ENCODE results near the gene HAND2. TPM values are rescaled to one million over a fixed set of nuclear protein-coding genes. Genes with fewer than 3 reads are reported as not detected.
A peak's percentile ranks its signal among the peaks of the same experiment; 100 is the strongest.

Gene HAND2
- total and polyA plus RNA-seq, 12 donors = 0.11 to 56.1 (median 15.7) TPM

DNA sequence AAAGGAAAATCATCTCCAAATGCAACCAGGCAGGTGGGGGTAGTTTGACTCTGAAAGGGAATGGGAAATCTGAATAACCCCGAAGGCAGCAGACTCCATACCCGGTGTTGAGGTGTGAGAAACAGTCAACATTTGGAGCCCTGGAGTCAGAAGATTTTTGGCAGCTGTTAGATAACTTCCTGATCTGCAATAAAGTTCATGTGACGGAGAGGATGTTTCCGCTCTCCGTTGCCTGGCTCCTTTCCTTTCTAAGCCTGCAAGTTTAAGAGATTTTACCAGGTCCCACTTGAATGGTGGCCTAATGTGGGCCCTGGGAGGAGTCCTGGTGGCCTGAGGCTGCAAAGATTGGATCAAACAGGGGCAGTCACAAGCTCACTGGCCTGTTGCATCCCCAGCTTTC is 27.7 kb downstream of the HAND2 start:
- TF ChIP-seq, protein P1, sequence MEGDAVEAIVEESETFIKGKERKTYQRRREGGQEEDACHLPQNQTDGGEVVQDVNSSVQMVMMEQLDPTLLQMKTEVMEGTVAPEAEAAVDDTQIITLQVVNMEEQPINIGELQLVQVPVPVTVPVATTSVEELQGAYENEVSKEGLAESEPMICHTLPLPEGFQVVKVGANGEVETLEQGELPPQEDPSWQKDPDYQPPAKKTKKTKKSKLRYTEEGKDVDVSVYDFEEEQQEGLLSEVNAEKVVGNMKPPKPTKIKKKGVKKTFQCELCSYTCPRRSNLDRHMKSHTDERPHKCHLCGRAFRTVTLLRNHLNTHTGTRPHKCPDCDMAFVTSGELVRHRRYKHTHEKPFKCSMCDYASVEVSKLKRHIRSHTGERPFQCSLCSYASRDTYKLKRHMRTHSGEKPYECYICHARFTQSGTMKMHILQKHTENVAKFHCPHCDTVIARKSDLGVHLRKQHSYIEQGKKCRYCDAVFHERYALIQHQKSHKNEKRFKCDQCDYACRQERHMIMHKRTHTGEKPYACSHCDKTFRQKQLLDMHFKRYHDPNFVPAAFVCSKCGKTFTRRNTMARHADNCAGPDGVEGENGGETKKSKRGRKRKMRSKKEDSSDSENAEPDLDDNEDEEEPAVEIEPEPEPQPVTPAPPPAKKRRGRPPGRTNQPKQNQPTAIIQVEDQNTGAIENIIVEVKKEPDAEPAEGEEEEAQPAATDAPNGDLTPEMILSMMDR (IDR thresholded peaks at IDR 0.05) = no peak
- TF ChIP-seq POLR2A (IDR thresholded peaks at IDR 0.05) = no peak
- Histone ChIP-seq H3K9me3 (replicated peaks in 1 of 3) (no peaks in the 10 kb centered on the region), H3K36me3 (replicated peaks in 1 of 2) (no peaks in the 10 kb centered on the region), H3K4me3 (no peak overlapping the region), H3K27me3 (peaks cover 72% of the 10 kb centered on the region), H3K4me1 (replicated peaks in 1 of 2) (no peaks in the 10 kb centered on the region), H3K27ac (no peak overlapping the region)
- WGBS, 4 donors = 49 to 80% (median 57%) methylated on average over 5 of the region's 5 CpGs
- no peak for DNase-seq
- intact Hi-C loops (cut with DNase I) = loop anchor here in 1 of 2 donors (10.0 kb wide), 1 partner anchor 187 kb away; no protein-coding TSS in a partner anchor

DNA sequence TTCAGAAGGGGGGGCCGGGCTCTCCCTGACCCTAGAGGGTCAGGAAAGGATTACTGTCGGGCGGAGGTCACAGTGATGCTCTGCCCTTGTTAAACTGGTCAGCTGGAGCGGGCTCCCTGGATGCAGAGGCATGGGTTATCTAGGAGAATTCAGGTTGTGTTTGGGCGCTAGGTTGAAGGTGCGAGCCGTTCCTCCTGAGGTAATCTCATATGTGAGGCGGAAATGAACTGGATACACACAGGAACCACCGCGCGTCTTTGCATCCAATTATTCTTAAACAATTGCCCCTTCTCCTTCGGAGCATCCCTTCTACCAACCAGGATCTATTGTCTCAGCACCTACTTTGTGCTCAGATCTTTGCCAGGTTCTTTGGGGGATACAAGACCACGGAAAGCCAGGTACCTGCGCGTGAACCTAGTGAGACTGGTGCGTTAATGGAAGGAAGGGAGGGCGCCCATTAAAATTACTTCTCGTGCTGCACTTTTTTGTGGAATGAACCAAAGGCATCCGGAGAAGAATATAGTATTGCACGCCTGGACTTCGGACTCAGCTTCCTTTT is 28.4 kb downstream of the HAND2 start:
- Histone ChIP-seq H3K27ac (no peak overlapping the region), H3K27me3 (peaks cover 68% of the 10 kb centered on the region), H3K4me3 (peak overlapping the region in 1 of 4 donors; percentile 53), H3K9me3 (replicated peaks in 1 of 3) (no peaks in the 10 kb centered on the region), H3K4me1 (replicated peaks in 1 of 2) (no peaks in the 10 kb centered on the region), H3K36me3 (replicated peaks in 1 of 2) (no peaks in the 10 kb centered on the region)
- TF ChIP-seq, protein P1 (IDR thresholded peaks at IDR 0.05) = no peak
- TF ChIP-seq POLR2A (IDR thresholded peaks at IDR 0.05) = no peak
- DNase-seq = no peak
- intact Hi-C loops (cut with DNase I) = loop anchor here in 1 of 2 donors (10.0 kb wide), 1 partner anchor 187 kb away; no protein-coding TSS in a partner anchor
- WGBS, 4 donors = 40 to 45% (median 42%) methylated on average over 17 to 21 of the region's 21 CpGs

DNA sequence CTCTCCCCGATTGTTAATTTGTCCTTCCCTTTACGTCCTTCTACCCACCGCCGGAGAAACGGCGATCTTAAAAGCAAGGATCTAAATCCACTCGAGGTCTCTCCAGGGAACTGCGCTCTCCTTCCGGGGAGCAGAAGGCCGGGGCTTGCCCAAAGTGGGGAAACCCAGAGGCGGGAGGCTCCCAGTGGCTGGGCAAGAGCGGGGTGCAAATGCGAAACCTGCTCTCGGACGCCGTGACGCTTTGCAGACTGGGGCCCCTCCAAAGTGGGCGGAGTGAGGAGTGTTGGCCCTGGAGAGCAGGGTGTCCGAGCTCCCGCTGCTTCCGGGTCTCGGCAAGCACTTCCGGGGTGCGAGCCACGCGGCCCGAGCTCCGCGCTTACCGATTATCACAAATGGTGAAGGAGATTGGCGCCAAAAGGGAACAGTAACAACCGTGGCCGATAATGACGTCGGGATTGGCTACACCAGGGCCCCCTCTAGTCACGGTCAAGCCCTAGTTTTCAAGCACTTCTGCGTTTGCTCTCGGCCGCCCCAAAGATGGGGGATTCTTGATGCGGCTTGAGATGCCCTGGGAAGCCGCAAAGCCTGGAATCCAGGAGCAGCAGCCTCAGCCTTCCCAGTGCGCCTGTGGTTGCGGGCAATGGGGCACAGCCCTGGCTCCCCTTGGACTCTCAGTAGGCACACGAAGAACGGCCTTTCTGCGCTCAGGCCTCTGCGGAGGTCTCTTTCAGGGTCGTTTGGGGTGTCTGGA is 29.0 kb downstream of the HAND2 start:
- H3K9me3 ChIP-seq (replicated peaks in 1 of 3) = no peaks in the 10 kb centered on the region
- H3K27me3 ChIP-seq = peaks cover 61% of the 10 kb centered on the region
- DNase-seq = peak in 1 of 7 donors; percentile 51
- H3K4me1 ChIP-seq (replicated peaks in 1 of 2) = no peaks in the 10 kb centered on the region
- no peak for TF ChIP-seq POLR2A (IDR thresholded peaks at IDR 0.05)
- TF ChIP-seq, protein P1 (IDR thresholded peaks at IDR 0.05) = no peak
- H3K36me3 ChIP-seq (replicated peaks in 1 of 2) = no peaks in the 10 kb centered on the region
- WGBS, 4 donors = 11 to 26% (median 17%) methylated on average over 28 to 48 of the region's 48 CpGs
- H3K27ac ChIP-seq = no peak overlapping the region
- peak overlapping the region in 1 of 4 donors; percentile 53 for H3K4me3 ChIP-seq
- intact Hi-C loops (cut with DNase I) = loop anchor here in 1 of 2 donors (10.0 kb wide), 1 partner anchor 186 kb away; no protein-coding TSS in a partner anchor

DNA sequence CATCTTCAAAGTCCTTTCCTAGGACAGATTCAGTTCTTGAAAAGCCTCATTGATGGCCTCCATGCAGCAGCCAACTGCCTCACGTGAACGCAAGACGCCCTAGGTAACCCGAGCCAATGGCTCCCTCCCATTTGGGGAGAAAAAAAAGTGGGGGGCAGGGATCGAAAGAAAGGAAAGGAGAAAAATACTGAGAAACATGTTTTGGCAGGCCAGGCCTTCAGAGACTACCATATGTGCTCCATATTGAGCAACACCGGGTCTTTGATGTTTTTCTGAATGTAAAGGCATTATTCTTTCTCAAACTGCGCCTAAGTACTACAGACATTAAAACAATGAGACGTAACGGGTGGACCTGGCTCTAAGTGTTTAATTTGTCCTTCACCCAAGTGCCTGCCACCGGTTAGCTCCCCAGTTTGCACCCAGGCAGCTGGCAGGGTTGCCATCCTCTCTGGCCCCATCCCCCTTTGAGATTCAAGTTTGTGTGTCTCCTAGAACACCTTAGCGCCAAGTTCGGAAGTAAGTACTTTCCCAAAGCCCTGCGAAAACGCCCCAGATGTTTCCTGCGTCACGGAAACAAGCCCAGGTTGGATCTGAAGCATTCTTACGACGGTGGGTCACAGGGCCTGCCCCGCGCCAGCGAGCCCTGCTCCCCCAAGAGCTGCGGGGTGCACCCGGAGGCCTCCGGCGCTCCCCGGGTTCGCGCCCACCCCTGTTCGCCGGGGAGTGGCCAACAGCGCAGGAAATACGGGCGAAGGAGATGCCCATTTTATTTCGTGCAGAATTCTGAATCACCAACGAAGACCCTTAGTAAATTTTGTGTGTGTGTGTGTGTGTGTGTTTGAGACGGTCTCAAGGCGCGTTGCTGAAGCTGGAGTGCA is 30.1 kb downstream of the HAND2 start:
- Histone ChIP-seq H3K27me3 (peaks cover 52% of the 10 kb centered on the region), H3K9me3 (replicated peaks in 1 of 3) (no peaks in the 10 kb centered on the region), H3K36me3 (replicated peaks in 1 of 2) (no peaks in the 10 kb centered on the region), H3K4me1 (replicated peaks in 1 of 2) (no peaks in the 10 kb centered on the region), H3K27ac (no peak overlapping the region), H3K4me3 (peak overlapping the region in 1 of 4 donors; percentile 53)
- intact Hi-C loops (cut with DNase I) = loop anchor here (10.0 kb wide), 2 partner anchors 75 to 185 kb away; no protein-coding TSS in a partner anchor
- no peak for TF ChIP-seq POLR2A (IDR thresholded peaks at IDR 0.05)
- 27 to 38% (median 35%) methylated on average over 24 to 38 of the region's 38 CpGs for WGBS, 4 donors
- DNase-seq = no peak

Data from adrenal gland (tissue), 12 donors.